Measurements from ENCODE around the gene ZNF224. TPM values are rescaled to one million over a fixed set of nuclear protein-coding genes. Genes with fewer than 3 reads are reported as not detected.

The ZNF224 gene
- total RNA-seq, 2 donors from 2014 or later = 17.5 to 29.5 TPM

Other genes with a start within 250 kb of the ZNF224 start
- 1 to 10 TPM; 1.5 to 2.1 TPM for gene ZNF404, start 210.4 kb upstream of the ZNF224 start, total RNA-seq
- gene ZNF45, start 159.1 kb upstream of the ZNF224 start, total RNA-seq = 10 to 100 TPM; 10.7 to 17.8 TPM
- 1 to 10 TPM; 1.2 to 4.2 TPM for gene ZNF221, start 143.1 kb upstream of the ZNF224 start, total RNA-seq
- 1 to 10 TPM; 3.6 to 9.7 TPM for gene ZNF155, start 110.2 kb upstream of the ZNF224 start, total RNA-seq
- 1 to 10 TPM; 4.5 to 5.0 TPM for gene ZNF230, start 91.4 kb upstream of the ZNF224 start, total RNA-seq
- gene ZNF222, start 69.0 kb upstream of the ZNF224 start, total RNA-seq = 1 to 10 TPM; 1.6 to 3.6 TPM
- 1 to 10 TPM in 1 of 2 donors, not detected in 1; 2.5 TPM for gene ZNF223, start 42.3 kb upstream of the ZNF224 start, total RNA-seq
- gene ZNF284, start 22.2 kb upstream of the ZNF224 start, total RNA-seq = 1 to 10 TPM; 1.2 to 3.6 TPM
- gene ZNF225, start 19.0 kb downstream of the ZNF224 start, total RNA-seq = 1 to 10 TPM; 1.5 to 3.5 TPM
- 10 to 100 TPM in 1 of 2 donors, 1 to 10 TPM in 1; 4.9 to 10.9 TPM for gene ZNF234, start 47.2 kb downstream of the ZNF224 start, total RNA-seq
- gene ZNF226, start 70.7 kb downstream of the ZNF224 start, total RNA-seq = 10 to 100 TPM in 1 of 2 donors, 1 to 10 TPM in 1; 9.2 to 14.5 TPM
- 10 to 100 TPM; 16.7 to 25.7 TPM for gene ZNF227, start 118.2 kb downstream of the ZNF224 start, total RNA-seq
- gene ZNF233, start 165.5 kb downstream of the ZNF224 start, total RNA-seq = under 1 TPM in 1 of 2 donors, not detected in 1; 0.19 TPM
- 1 to 10 TPM; 3.6 to 4.2 TPM for gene ZNF235, start 210.7 kb downstream of the ZNF224 start, total RNA-seq